LNCAP (cell line): ENCODE results near the gene IKZF1.

Experiments used
- CTCF ChIP-seq: fragments of 450-650 bp; IDR thresholded peaks from 2 replicates; pipeline ENCODE4 v1.5.1; 2017; ENCODE audit warnings: mild to moderate bottlenecking

Gene IKZF1

GRCh38 chr7:50397320-50397970 is 92.9 kb downstream of the IKZF1 start:
- TF ChIP-seq CTCF: no peak

- TF ChIP-seq CTCF: no peak
Measured at GRCh38 chr7:50397971-50398324, 93.4 kb downstream of the IKZF1 start.

- TF ChIP-seq CTCF: no peak
Measured at GRCh38 chr7:50399206-50399605, 94.7 kb downstream of the IKZF1 start.

GRCh38 chr7:50399635-50400034 is 95.1 kb downstream of the IKZF1 start:
- no peak for TF ChIP-seq CTCF

- no peak for TF ChIP-seq CTCF
Measured at GRCh38 chr7:50400114-50400513, 95.6 kb downstream of the IKZF1 start.

GRCh38 chr7:50404392-50404791 is 99.9 kb downstream of the IKZF1 start:
- no peak for TF ChIP-seq CTCF

- no peak for TF ChIP-seq CTCF
Measured at GRCh38 chr7:50405221-50405620, 100.7 kb downstream of the IKZF1 start.

GRCh38 chr7:50406935-50407334 is 102.4 kb downstream of the IKZF1 start:
- no peak for TF ChIP-seq CTCF
